ENCODE measurements around the gene ACSL3. TPM values are rescaled to one million over a fixed set of nuclear protein-coding genes. Genes with fewer than 3 reads are reported as not detected.
A peak's percentile ranks its signal among the peaks of the same experiment; 100 is the strongest.

ACSL3 gene
- total RNA-seq, 4 donors from 2014 or later = 46.5 to 71.6 (median 52.1) TPM

DNA sequence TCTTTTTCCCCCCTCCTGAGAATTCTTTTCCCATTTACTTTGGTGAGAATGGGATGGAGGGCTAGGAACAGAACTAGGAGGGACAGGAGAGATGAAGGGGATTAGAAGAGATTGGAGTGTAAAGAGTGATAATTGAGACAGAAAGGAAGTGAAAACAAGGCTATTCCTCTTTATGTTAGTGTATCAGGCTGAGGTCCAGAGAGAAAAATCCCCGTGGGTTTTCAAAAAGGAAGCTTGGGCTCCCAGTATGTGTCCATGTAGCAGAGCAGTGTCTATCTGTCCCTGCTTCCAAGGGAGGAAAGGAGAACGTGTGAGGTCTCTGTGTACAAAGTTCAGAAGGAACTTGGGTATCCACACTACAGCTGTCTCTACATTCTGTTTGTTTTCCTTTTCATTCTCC, 131.3 kb downstream of the ACSL3 start:
- H3K4me3 ChIP-seq = no peak overlapping the region
- H3K9me3 ChIP-seq = no peaks in the 10 kb centered on the region
- peaks cover 16 to 30% (median 17%) of the 10 kb centered on the region in 3 donors for H3K4me1 ChIP-seq
- peak overlapping the region in 2 of 4 donors; percentile 2 to 86 for H3K27ac ChIP-seq
- no peak for TF ChIP-seq POLR2A (IDR thresholded peaks at IDR 0.05)
- no peak for TF ChIP-seq EP300 (IDR thresholded peaks at IDR 0.05)
- TF ChIP-seq POLR2AphosphoS5 (IDR thresholded peaks at IDR 0.05) = no peak
- TF ChIP-seq, protein P1, sequence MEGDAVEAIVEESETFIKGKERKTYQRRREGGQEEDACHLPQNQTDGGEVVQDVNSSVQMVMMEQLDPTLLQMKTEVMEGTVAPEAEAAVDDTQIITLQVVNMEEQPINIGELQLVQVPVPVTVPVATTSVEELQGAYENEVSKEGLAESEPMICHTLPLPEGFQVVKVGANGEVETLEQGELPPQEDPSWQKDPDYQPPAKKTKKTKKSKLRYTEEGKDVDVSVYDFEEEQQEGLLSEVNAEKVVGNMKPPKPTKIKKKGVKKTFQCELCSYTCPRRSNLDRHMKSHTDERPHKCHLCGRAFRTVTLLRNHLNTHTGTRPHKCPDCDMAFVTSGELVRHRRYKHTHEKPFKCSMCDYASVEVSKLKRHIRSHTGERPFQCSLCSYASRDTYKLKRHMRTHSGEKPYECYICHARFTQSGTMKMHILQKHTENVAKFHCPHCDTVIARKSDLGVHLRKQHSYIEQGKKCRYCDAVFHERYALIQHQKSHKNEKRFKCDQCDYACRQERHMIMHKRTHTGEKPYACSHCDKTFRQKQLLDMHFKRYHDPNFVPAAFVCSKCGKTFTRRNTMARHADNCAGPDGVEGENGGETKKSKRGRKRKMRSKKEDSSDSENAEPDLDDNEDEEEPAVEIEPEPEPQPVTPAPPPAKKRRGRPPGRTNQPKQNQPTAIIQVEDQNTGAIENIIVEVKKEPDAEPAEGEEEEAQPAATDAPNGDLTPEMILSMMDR (IDR thresholded peaks at IDR 0.05) = no peak
- no peak for ATAC-seq
- 22 to 55% methylated on average over 1 to 2 of the region's 2 CpGs for WGBS, 2 donors (ENCODE audit: low coverage in 1 of 2)
- H3K27me3 ChIP-seq = no peaks in the 10 kb centered on the region
- H3K36me3 ChIP-seq = no peaks in the 10 kb centered on the region

Other genes with a start within 250 kb of the ACSL3 start
- gene FARSB, start 204.9 kb upstream of the ACSL3 start, total RNA-seq = 10 to 100 TPM; 11.1 to 14.3 (median 13.0) TPM
- not detected for gene MOGAT1, start 189.4 kb upstream of the ACSL3 start, total RNA-seq
- 10 to 100 TPM; 13.0 to 24.8 (median 20.0) TPM for gene KCNE4, start 191.2 kb downstream of the ACSL3 start, total RNA-seq